DND-41 (cell line): ENCODE results near the gene REXO4.

Experiments used
- ATAC-seq: fragments of 200-7000 bp; cut with Tn5 transposase; 3 replicates; pipeline ENCODE4 v1.9.1; 2021; ENCODE audit warnings: low read depth; ENCODE audit not compliant: insufficient read depth
- DNase-seq: peaks from one replicate; pipeline ENCODE4 v3.0.0-alpha.2; 2020
- H2AFZ ChIP-seq: 2 replicates; pipeline ENCODE4 v1.6.0; 2012; ENCODE audit warnings: low read depth, low read length
- H3K27ac ChIP-seq: 2 replicates; pipeline ENCODE4 v1.5.1; 2012; ENCODE audit warnings: low read length, inconsistent platforms
- H3K27me3 ChIP-seq: fragments of 200-600 bp; sonication (generic); 2 replicates; pipeline ENCODE4 v1.6.0; 2012; ENCODE audit warnings: low read length, mild to moderate bottlenecking, inconsistent platforms; ENCODE audit not compliant: insufficient read depth, poor library complexity
- H3K36me3 ChIP-seq: 2 replicates; pipeline ENCODE4 v1.5.1; 2012; ENCODE audit warnings: low read length, inconsistent platforms; ENCODE audit not compliant: insufficient read depth
- H3K4me1 ChIP-seq: 2 replicates; pipeline ENCODE4 v1.5.1; 2012; ENCODE audit warnings: mild to moderate bottlenecking, low read length; ENCODE audit not compliant: insufficient read depth
- H3K4me2 ChIP-seq: 2 replicates; pipeline ENCODE4 v1.6.0; 2012; ENCODE audit warnings: mild to moderate bottlenecking, moderate library complexity, low read length, inconsistent platforms; ENCODE audit not compliant: insufficient read depth
- H3K4me3 ChIP-seq, 2 experiments: fragments of 200-600 bp in 1 of 2; shearing (Covaris generic) in 1 of 2; 2 replicates each; pipeline ENCODE4 v1.5.1; 2012 to 2016; ENCODE audit warnings: inconsistent platforms in 2 of 2, low read length in 2 of 2, mild to moderate bottlenecking in 2 of 2, low read depth in 1 of 2, moderate library complexity in 1 of 2
- H3K79me2 ChIP-seq: 2 replicates; pipeline ENCODE4 v1.6.0; 2012; ENCODE audit warnings: low read length, inconsistent platforms; ENCODE audit not compliant: insufficient read depth
- H3K9ac ChIP-seq: 2 replicates; pipeline ENCODE4 v1.6.0; 2012; ENCODE audit warnings: low read depth, mild to moderate bottlenecking, inconsistent platforms, low read length, moderate library complexity
- H3K9me3 ChIP-seq: 2 replicates; pipeline ENCODE4 v1.5.1; 2012; ENCODE audit warnings: low read length, moderate library complexity, mild to moderate bottlenecking, inconsistent platforms; ENCODE audit not compliant: insufficient read depth, severe bottlenecking
- H4K20me1 ChIP-seq: 2 replicates; pipeline ENCODE4 v1.6.0; 2012; ENCODE audit warnings: low read length; ENCODE audit not compliant: insufficient read depth
- EZH2 ChIP-seq: IDR thresholded peaks from 3 replicates; pipeline ENCODE4 v1.6.1; 2012; ENCODE audit warnings: borderline replicate concordance, low read depth, mild to moderate bottlenecking, moderate library complexity, low read length, inconsistent platforms; ENCODE audit not compliant: severe bottlenecking
- TF ChIP-seq, protein P1 (sequence below): IDR thresholded peaks from 2 replicates; pipeline ENCODE4 v1.5.1; 2012; ENCODE audit warnings: borderline replicate concordance, low read length, moderate library complexity, mild to moderate bottlenecking; ENCODE audit not compliant: poor library complexity, severe bottlenecking; ENCODE audit errors: extremely low read depth

Gene REXO4

DNA sequence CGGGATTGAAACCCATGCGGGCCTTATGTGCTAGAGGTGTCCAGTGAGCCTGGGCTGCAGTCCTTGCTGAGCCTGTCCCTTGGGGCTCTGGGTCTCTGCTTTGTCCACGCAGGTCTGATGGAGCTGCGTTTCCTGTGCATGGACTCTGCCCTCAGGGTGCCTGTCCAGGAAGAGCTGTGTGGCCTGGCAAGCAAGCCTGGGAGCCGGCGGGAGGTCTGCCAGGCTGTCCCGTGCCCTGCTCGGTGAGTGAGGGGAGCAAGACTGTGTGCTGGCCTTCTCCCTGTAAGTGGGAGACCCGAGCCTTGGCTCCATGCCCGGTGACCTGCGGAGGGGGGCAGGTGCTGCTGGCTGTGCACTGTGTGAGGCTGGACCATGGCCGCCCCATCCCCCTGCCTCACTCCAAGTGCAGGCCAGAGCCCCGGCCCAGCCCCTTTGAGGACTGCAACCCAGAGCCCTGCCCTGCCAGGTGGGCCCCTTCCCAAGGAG lies 30.7 kb upstream of the REXO4 start:
- Histone ChIP-seq H3K27ac (no peak overlapping the region), H3K9me3 (no peaks in the 10 kb centered on the region), H3K9ac (no peak overlapping the region), H3K4me1 (no peaks in the 10 kb centered on the region), H2AFZ (no peak overlapping the region), H3K4me3 (no peak overlapping the region), H3K36me3 (no peaks in the 10 kb centered on the region), H3K4me2 (no peak overlapping the region), H3K27me3 (no peaks in the 10 kb centered on the region), H4K20me1 (no peaks in the 10 kb centered on the region), H3K79me2 (no peaks in the 10 kb centered on the region)
- TF ChIP-seq EZH2, result no peak
- TF ChIP-seq, protein P1, sequence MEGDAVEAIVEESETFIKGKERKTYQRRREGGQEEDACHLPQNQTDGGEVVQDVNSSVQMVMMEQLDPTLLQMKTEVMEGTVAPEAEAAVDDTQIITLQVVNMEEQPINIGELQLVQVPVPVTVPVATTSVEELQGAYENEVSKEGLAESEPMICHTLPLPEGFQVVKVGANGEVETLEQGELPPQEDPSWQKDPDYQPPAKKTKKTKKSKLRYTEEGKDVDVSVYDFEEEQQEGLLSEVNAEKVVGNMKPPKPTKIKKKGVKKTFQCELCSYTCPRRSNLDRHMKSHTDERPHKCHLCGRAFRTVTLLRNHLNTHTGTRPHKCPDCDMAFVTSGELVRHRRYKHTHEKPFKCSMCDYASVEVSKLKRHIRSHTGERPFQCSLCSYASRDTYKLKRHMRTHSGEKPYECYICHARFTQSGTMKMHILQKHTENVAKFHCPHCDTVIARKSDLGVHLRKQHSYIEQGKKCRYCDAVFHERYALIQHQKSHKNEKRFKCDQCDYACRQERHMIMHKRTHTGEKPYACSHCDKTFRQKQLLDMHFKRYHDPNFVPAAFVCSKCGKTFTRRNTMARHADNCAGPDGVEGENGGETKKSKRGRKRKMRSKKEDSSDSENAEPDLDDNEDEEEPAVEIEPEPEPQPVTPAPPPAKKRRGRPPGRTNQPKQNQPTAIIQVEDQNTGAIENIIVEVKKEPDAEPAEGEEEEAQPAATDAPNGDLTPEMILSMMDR, result no peak
- DNase-seq (no peak), ATAC-seq (no peak)

DNA sequence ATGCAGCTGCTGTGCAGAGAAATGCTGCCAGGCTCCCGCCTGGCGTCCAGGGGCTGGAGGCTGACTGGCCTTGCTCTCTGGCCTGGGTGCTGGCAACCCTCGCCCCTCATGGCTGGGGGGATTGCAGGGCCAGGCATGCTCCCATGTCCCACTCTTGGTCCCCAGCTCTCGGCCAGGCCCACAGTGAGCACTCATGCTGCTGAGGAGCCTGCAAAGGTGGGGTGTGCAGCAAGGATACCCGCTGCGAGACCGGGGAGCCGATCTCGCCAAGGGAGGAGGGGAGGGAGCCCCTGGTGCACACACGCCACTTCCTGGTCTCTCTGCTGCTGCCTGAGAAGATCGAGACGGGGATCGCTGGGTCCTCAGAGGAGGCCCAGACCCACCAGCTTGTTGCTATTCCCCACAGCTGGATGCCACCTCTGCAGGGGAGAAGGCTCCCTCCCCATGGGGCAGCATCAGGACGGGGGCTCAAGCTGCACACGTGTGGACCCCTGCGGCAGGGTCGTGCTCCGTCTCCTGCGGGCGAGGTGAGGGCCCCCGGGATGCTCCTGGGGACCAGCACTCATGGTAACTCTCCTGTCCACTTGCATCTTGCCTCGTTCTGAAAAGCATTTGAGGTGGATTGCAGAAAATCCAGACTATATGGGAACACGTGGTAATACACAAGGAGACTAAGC lies 27.6 kb upstream of the REXO4 start:
- no peaks in the 10 kb centered on the region for H4K20me1 ChIP-seq
- no peak overlapping the region for H3K4me3 ChIP-seq
- H3K79me2 ChIP-seq, result no peaks in the 10 kb centered on the region
- ATAC-seq, result no peak
- no peak overlapping the region for H3K9ac ChIP-seq
- no peak for DNase-seq
- no peaks in the 10 kb centered on the region for H3K36me3 ChIP-seq
- H2AFZ ChIP-seq, result no peak overlapping the region
- no peaks in the 10 kb centered on the region for H3K4me1 ChIP-seq
- no peaks in the 10 kb centered on the region for H3K9me3 ChIP-seq
- H3K4me2 ChIP-seq, result no peak overlapping the region
- no peaks in the 10 kb centered on the region for H3K27me3 ChIP-seq
- H3K27ac ChIP-seq, result no peak overlapping the region
- no peak for TF ChIP-seq EZH2
- TF ChIP-seq, protein P1, result no peak

DNA sequence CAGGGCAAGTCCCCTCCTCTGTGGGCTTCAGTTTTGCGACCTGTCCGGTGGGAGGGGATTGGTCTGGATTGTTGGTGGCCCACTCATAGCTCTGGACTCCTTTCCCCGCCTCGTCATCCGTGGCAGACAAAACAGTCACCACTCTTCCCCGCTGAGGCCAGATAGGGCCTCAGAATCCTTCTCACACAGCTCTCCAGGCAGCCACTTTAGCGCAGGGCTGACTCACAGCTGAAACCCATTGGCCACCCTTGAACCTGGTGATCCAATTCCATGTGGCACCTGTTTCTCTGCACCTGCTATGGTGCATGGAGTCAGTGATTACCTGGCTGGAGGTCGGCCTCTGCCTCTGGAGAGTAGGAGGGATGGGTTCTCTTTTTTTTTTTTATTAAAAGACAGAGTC lies 26.2 kb upstream of the REXO4 start:
- ATAC-seq (no peak), DNase-seq (no peak)
- TF ChIP-seq, protein P1, result no peak
- no peak for TF ChIP-seq EZH2
- H3K36me3 ChIP-seq, result no peaks in the 10 kb centered on the region
- no peak overlapping the region for H3K4me3 ChIP-seq
- no peaks in the 10 kb centered on the region for H3K4me1 ChIP-seq
- no peak overlapping the region for H3K27ac ChIP-seq
- H3K27me3 ChIP-seq, result no peaks in the 10 kb centered on the region
- no peaks in the 10 kb centered on the region for H4K20me1 ChIP-seq
- H3K79me2 ChIP-seq, result no peaks in the 10 kb centered on the region
- no peak overlapping the region for H2AFZ ChIP-seq
- no peak overlapping the region for H3K4me2 ChIP-seq
- H3K9ac ChIP-seq, result no peak overlapping the region
- no peaks in the 10 kb centered on the region for H3K9me3 ChIP-seq
